ENCODE data around the gene TMEM252.

DNA sequence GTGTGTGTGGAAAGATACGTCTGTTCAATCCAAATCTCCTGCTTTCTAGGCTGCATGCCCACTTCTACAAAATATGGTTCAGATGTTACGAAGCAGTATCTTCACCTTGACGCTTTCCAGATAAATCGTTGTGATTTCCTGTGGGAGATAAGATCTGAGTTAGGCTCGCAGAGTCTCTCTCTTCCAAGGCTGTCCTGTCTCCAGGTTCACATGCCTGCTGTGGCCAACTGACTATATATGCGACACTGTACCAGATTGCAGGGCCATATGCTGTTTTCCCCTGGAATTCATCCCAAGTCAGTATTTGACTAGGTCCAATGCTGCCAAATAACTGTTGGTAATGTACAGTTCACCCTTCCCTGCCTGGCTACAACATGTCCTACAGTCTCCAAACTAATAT lies 47.9 kb downstream of the TMEM252 start:
- TF ChIP-seq, protein P1, sequence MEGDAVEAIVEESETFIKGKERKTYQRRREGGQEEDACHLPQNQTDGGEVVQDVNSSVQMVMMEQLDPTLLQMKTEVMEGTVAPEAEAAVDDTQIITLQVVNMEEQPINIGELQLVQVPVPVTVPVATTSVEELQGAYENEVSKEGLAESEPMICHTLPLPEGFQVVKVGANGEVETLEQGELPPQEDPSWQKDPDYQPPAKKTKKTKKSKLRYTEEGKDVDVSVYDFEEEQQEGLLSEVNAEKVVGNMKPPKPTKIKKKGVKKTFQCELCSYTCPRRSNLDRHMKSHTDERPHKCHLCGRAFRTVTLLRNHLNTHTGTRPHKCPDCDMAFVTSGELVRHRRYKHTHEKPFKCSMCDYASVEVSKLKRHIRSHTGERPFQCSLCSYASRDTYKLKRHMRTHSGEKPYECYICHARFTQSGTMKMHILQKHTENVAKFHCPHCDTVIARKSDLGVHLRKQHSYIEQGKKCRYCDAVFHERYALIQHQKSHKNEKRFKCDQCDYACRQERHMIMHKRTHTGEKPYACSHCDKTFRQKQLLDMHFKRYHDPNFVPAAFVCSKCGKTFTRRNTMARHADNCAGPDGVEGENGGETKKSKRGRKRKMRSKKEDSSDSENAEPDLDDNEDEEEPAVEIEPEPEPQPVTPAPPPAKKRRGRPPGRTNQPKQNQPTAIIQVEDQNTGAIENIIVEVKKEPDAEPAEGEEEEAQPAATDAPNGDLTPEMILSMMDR (IDR thresholded peaks at IDR 0.05; ENCODE audit: insufficient read depth, low read depth, low read length): no peak
- TF ChIP-seq EZH2 (IDR thresholded peaks at IDR 0.05; ENCODE audit: insufficient read depth, low read length): no peak

Measured in astrocyte (in vitro differentiated cells and primary cell).